ENCODE measurements around the gene ATP11B. TPM values are rescaled to one million over a fixed set of nuclear protein-coding genes. Genes with fewer than 3 reads are reported as not detected.

ATP11B gene
- total RNA-seq, 2 donors from 2014 or later: 100 to 129 TPM

- DNase-seq: no peak
- H3K4me3 ChIP-seq: no peak overlapping the region
- no peaks in the 10 kb centered on the region for H3K27me3 ChIP-seq
- H3K27ac ChIP-seq: no peak overlapping the region
- intact Hi-C loops (cut with DNase I): no loop called here
- H3K36me3 ChIP-seq: no peaks in the 10 kb centered on the region
- no peak for TF ChIP-seq CTCF (IDR thresholded peaks at IDR 0.05)
- no peaks in the 10 kb centered on the region for H3K9me3 ChIP-seq
- no peaks in the 10 kb centered on the region for H3K4me1 ChIP-seq
- H3K9ac ChIP-seq (ENCODE audit: low read depth in 2 of 2, low read length in 2 of 2): no peak overlapping the region
Measured at GRCh38 chr3:182917134-182917533, 123.8 kb downstream of the ATP11B start.

- Histone ChIP-seq H3K27ac (no peak overlapping the region), H3K9ac (ENCODE audit: low read depth in 2 of 2, low read length in 2 of 2) (no peak overlapping the region), H3K4me1 (no peaks in the 10 kb centered on the region), H3K27me3 (no peaks in the 10 kb centered on the region), H3K36me3 (no peaks in the 10 kb centered on the region), H3K4me3 (no peak overlapping the region), H3K9me3 (no peaks in the 10 kb centered on the region)
- no peak for TF ChIP-seq CTCF (IDR thresholded peaks at IDR 0.05)
- intact Hi-C loops (cut with DNase I): no loop called here
- DNase-seq: no peak
Measured at GRCh38 chr3:182919866-182920357, 126.6 kb downstream of the ATP11B start.

GRCh38 chr3:182920515-182921084, 127.3 kb downstream of the ATP11B start:
- no peak for DNase-seq
- H3K4me3 ChIP-seq: no peak overlapping the region
- no peaks in the 10 kb centered on the region for H3K36me3 ChIP-seq
- intact Hi-C loops (cut with DNase I): no loop called here
- no peak overlapping the region for H3K27ac ChIP-seq
- H3K9ac ChIP-seq (ENCODE audit: low read depth in 2 of 2, low read length in 2 of 2): no peak overlapping the region
- TF ChIP-seq CTCF (IDR thresholded peaks at IDR 0.05): no peak
- H3K27me3 ChIP-seq: no peaks in the 10 kb centered on the region
- H3K9me3 ChIP-seq: no peaks in the 10 kb centered on the region
- no peaks in the 10 kb centered on the region for H3K4me1 ChIP-seq

- intact Hi-C loops (cut with DNase I): no loop called here
- Histone ChIP-seq H3K9me3 (no peaks in the 10 kb centered on the region), H3K27ac (no peak overlapping the region), H3K36me3 (no peaks in the 10 kb centered on the region), H3K4me3 (no peak overlapping the region), H3K9ac (ENCODE audit: low read depth in 2 of 2, low read length in 2 of 2) (no peak overlapping the region), H3K27me3 (no peaks in the 10 kb centered on the region), H3K4me1 (no peaks in the 10 kb centered on the region)
- no peak for DNase-seq
- no peak for TF ChIP-seq CTCF (IDR thresholded peaks at IDR 0.05)
Measured at GRCh38 chr3:182921665-182922355, 128.5 kb downstream of the ATP11B start.

DNA sequence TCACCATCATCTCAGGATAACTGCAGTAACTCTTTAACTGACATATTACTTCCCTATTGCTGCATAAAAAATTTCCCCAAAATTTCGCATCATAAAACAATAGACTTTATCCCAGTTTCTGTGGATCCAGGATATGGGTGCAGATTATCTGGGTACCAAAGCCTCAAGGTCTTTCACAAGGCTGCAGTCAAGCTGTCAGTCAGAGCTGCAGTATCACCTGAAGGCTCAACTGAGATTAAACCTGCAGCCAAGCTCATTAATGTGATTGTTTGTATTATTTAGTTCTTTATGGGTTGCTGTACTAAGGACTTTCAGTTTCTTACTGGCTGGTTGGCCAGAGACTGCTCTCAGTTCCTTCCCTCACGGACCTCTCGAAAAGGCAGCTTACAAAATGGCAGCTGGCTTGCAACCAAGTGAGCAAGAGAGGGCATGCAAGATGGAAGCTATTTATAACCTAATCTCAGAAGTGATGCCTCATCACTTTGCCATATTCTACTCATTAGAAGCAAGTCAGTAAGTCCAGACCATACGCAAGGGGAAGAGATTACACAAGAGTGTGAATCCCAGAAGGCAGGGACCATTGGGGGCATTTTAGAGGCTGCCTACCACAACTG, 132.1 kb downstream of the ATP11B start:
- H3K4me3 ChIP-seq: no peak overlapping the region

More for the DNA sequence above, 132.1 kb downstream of the ATP11B start:
- TF ChIP-seq CTCF (IDR thresholded peaks at IDR 0.05): no peak
- DNase-seq: no peak
- Histone ChIP-seq H3K27ac (no peak overlapping the region), H3K4me1 (no peaks in the 10 kb centered on the region), H3K27me3 (no peaks in the 10 kb centered on the region), H3K9me3 (no peaks in the 10 kb centered on the region), H3K9ac (ENCODE audit: low read depth in 2 of 2, low read length in 2 of 2) (no peak overlapping the region), H3K36me3 (no peaks in the 10 kb centered on the region)
- intact Hi-C loops (cut with DNase I): no loop called here
